HL-60/S4 (cell line): ENCODE measurements around the gene LEF1.

ENCODE experiments used
- in situ Hi-C: fragments of 300-500 bp; cut with MboI; formaldehyde crosslinking; loops from 2 replicates; pipeline ENCODE4 v1.14.3; 2022; ENCODE audit warnings: low sequenced_read_pairs

The LEF1 gene

DNA sequence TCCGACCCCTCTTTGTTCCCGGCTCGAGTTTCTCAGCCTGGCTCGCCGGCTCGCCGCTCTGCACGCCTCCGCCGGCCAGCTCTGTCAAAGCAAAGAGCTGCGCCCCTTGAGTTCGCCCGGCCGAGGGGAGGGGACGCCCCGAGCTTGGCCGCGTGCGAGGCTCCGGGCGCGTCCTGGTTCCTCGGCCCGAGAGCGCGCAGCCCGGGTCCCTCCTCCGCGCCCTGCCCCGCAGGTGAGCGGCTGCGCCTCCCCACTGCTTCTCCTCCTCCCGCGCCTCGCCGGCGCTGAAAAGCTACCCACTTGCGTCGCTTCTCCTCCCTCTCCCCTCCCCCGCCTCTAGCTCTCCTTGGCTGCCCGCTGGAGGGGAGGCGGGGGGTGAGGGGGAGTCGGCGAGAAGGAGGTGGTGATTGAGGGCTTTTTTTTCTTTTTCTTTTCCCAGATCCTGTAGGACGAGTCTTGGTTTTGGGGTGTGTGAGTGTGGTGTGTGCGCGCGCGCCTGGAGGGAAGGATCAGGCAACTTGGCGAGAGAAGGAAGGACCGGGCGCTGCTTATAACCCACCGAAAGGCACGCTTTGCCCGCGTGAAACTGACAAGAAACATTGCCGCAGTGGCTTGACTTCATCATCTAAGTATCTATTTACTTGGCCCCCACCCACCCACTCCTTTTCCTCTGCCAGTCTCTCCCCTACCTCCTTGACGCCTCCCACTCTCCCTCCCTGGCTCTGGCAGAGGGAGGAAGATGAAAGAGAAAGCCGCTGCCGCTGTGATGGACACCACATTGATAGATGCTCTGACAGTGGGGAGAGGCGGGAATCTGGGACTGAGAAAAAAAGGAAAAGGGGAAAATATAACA lies at the start of gene LEF1:
LEF1 (minus strand) TSS at position 262 of the 853 bp plus-strand sequence. CDS start 1,165 bp downstream, outside the sequence.
- in situ Hi-C loops, result no loop called here

DNA sequence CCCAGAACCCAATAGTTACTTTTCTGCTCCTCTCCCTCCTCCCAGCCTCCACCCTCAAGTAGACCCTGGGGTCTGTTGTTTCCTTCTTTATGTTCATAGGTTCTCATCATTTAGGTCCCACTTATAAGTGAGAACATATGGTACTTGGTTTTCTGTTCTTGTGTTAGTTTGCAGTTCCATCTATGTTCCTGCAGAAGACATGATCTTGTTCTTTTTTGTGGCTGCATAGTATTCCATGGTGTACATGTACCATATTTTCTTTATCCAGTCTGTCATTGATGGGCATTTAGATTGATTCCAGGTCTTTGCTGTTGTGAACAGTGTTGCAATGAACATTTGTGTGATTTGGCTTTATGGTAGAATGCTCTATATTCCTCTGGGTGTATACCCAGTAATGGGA lies 47.8 kb upstream of the LEF1 start:
- in situ Hi-C loops, result no loop called here

DNA sequence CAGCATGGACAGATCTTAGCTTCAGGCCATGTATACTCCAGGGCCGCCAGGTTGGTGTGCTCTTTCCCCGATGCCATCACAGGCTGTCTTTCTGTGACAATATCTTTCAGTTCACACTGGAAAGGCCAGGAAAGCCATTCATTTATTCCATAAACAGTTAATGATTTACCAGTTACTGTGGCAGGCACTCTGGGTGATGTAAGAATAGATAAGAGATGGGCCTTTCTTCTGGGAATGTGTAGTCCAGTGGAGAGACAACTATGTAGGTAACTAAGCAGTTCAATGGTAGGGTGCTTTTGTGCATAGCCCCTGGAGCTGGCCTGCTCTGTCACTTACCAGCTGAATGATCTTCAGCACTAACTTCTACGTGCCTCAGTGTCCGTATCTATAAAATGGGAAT lies 46.3 kb upstream of the LEF1 start:
- in situ Hi-C loops, result no loop called here

DNA sequence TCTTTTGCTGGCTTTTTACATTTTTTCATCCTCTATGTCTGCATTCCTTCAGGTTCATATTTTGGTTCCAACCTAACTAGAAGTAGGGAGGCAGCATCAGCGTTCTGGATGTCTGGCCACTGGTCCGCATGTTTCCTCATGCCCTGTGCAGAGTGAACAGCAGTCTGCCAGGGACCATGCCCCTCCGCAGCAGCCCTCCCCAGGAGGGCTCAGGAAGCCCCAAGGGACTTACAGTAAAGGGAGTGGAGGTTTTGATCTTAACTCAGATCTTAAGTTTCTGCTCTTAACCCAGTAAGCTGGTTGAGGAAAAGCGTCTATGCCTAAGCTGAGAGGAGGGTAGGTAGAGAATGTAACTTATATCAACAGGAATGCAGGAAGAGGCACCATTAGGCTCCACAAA lies 45.0 kb upstream of the LEF1 start:
- in situ Hi-C loops, result no loop called here

DNA sequence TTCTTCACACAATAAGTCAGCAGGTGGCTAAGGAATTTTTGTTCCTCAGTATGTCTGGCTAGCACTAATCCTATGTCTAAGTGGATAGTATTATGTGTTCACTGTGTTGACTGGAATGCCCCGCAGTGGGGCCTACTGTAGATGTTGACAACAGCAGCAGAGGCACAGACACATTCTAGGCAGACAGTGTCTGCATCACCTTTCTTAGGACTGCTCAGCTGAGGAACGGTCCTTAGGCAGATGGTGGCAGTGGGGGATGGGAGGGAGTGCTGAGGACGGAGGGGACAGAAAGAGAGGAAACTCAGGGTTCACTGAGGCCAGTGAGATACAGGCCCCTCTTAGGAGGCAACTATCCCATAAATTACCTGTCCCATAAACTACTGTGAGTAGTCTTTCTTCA lies 44.6 kb upstream of the LEF1 start:
- in situ Hi-C loops, result no loop called here

DNA sequence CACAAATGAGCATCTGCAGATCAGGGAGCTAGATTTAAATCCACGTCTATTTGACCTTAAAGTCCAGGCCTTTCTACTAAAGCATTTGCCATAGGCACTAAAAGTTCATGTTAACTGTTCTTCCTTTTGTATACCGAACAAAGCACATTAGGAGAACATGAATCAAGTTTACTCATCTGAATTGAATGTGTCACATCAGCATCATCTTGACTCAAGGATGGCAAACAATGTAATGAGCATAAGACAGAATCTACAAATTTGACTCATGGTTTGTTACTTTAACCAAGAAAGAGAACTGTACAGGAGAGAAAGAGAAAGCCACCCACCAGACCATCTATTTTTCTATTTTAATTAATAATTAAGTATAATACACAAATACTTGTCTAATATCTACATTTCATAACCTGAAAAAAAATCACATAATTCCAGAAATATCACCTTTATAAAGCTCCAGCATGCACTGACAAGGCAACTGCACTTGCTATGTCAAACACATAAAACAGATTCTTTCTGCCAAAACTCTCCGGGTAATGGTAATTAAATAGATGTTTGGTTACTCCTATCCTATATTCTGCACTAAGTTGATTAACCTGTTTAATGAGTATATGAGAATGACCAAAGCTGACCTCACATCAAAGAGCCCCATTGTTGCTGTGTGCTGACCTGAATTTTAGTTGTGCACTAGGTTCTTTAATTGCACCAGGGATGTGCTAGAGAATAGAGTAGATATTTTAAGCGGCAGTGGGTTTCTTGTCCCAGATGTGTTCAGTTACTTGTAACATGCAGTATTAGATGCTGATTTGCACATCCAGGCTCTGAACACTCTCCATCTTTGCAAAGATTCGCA lies 42.5 kb upstream of the LEF1 start:
- in situ Hi-C loops, result no loop called here

DNA sequence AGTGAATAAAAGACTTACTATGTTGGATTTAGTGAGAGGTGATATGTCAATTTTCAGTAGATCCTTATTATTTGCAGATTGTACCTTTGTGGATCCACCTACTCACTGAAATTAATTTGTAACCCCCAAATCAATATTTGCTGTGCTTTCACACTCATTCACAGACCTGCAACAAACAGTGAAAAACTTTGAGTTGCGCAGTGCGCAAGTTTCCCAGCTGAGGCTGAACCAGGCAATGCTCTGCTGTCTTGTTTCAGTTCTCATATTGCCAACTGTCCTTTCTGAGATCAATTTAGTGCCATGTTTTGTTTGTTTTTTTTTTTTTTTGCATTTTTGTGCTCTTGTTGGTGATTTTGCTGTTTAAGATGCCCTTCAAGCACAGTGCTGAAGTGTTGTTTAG lies 40.8 kb upstream of the LEF1 start:
- in situ Hi-C loops, result no loop called here

DNA sequence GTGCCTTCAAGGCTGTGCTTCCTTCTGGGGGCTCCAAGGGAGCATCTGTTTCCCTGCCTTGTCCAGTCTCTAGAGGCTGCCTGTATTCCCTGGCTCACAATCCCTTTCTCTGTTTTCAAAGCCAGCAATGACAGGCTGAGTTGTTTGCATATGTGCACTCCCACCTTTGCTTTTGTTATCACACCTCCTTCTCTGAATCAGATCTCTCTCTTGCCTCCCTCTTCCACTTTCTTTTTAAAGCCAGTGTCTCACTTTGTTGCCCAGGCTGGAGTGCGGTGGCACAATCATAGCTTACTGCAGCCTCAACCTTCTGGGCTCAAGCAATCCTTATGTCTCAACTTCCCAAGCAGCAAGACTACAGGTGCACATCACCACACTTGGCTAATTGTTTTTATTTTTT lies 37.1 kb upstream of the LEF1 start:
- in situ Hi-C loops, result no loop called here

DNA sequence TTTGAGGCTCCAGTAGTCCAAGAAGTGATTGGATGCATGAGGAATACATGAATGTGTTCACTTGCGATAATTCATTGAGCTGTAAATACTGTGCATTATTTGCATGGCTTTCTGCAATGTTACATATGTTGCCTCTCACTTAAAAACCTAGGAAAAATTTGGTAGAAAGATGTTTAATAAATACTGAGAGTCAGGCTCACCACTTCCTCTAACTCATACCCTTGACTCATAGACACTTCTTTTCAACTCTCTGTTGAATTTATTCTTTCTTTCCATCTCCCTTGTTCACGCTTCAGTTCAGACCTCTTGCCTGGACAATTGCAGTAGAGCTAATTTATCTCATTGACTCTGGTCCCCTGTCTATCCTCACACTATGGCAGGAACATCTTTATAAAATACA lies 35.8 kb upstream of the LEF1 start:
- in situ Hi-C loops, result no loop called here

DNA sequence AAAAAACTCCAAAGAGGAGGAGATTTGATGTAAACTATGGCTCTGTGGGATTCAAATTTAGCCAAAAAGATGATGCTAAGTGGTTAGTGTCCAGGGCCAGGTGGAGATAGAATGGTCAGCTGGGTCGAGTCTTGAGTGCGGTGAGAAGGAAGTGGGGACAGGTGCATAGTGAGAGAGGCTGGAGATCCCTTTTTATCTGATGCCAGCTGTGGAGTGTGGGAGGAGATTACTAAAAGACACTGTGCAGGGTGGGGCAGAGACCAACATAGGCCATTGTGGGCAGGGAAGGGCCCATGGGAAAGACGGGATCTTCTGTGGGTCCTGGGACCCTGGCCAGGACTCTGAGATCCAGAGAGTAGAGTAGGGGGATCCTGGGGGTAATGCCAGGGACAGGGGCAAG lies 34.6 kb upstream of the LEF1 start:
- in situ Hi-C loops, result no loop called here

DNA sequence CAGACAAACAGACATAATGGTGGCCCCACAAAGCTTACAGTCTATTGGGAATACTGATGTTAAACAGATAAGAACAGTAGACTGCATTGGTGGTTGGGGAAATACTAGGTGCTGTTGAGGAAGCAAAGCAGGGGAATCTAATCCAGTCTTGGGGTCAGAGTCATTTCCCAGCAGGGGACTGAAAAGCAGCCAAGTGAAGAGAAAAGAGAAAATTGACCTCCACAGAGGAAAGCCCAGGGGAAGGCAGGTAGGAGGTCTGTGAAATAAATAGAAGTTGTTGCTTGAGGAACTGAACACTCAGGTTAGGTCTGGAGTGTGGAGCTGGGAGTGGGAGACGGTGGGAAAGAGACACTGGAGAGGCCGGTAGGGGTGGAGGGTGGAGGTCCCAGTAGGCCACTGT lies 33.0 kb upstream of the LEF1 start:
- in situ Hi-C loops, result no loop called here

DNA sequence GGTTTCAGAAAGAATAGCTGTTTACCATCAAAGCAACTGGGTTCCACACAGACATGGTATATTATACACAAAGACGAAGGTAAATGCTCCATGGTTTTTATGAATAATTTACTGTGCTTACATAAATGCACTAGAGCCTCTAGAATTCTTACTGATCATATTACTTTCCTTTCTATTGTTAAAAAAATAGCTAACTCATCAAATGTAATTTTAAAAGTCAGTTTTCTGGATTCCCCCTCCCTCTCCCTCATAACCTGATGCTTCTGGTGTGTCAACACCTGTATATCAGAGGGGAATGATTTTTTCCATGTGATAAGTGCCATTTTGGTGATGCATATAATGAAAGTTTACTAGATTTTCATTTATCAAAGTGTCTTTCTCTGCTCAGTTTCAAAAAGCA lies 31.1 kb upstream of the LEF1 start:
- in situ Hi-C loops, result no loop called here

DNA sequence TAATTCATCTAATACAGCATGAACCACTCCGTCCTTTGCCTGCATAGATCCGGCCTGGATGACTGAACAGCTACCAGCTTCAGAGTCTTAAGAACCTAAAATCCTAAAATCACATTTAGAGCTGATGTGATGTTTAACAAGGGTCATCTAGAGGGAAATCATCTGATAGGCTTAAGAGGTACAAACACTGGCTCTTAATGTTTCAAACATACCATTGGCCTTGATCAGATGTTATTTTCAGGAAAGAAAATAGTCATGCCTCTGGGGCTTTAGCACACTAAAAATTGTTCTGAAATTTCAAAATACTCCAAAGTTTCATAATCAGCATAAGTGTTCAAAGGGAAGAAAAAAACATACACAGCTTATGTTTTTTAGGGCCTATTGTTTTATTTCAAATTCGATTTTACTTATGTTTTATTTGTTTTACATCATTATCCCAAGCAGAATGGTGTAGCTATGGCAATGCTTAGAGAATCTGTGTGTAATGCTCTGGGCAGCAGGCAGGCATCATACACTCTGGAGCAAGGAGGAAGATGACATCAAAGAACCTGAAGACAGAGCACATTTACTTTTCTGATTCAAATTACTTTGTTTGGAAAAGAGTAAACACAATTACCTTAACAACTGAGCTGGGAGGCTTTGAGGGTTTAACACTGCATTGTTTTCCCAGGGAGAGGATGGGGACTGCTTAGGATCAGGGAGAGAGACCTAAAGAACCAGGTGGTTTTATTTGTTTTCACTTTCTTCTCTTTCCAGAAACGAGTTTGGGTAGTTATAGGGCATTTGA lies 25.3 kb upstream of the LEF1 start:
- in situ Hi-C loops, result no loop called here

DNA sequence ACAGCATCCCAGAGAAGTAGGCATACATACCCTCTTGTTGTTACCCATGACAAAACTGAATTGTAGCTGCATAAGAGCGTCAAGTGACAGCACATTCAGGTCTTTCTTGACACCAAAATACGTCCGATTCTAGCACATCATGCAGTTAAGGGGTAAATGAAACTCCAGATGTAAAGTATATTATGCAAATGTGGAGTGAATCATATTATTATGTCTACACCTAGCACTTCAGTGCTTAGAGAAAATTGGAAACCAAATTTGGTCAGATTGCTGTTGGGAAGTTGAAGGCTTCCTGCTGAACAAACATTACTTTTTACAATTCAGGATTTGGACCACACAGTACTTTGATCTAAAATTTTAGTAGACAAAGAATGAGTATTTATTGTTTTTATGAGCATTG lies 24.2 kb upstream of the LEF1 start:
- in situ Hi-C loops, result no loop called here

DNA sequence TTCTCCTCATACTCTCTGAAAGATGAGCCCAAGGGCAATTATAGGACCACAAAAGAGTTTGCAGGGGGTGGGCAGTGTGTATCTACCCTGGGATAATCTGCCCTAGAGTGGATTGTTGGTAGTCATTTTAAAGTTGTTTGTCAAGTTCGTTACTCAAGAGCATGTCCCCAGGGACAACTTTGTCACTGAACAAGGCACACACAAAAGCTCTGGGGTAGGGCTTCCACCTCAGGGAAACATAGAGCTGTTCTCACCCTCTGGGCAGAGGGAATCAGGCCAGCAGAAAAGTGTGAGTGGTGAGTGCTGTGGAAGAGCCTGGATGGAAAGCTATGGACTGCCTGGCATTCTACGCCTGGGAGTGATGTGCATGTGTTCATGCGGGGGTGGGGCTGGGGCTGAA lies 23.3 kb upstream of the LEF1 start:
- in situ Hi-C loops, result no loop called here

DNA sequence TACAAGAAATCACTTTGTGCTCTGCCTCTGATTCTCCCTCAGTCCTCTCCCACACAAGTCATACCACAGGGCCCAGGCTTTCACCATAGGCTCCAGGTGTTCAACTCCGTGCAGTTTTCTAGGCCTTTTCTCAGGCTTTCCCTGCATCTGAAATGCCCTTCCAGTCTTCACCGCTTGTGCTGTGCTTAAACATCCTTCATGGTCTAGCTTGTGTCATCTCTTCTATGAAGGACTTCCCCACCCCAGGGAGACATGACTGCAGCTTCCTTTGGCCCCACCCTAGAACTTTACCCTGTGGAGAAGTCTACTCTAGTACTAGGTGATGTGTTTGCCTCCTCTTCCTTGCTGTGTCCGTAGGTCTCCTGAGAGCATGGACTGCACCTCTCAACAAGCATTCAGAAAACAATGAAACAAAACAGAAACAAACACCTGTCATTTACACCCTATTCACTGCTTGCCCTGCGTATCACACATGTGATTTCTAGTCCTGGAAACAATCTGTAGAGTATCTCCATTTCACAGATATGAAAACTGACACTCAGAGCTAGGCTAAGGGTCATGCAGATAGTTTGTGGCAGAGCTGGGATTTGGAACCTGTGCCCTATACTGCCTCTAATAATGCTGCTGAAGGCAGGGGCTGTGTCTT lies 22.7 kb upstream of the LEF1 start:
- in situ Hi-C loops, result no loop called here

DNA sequence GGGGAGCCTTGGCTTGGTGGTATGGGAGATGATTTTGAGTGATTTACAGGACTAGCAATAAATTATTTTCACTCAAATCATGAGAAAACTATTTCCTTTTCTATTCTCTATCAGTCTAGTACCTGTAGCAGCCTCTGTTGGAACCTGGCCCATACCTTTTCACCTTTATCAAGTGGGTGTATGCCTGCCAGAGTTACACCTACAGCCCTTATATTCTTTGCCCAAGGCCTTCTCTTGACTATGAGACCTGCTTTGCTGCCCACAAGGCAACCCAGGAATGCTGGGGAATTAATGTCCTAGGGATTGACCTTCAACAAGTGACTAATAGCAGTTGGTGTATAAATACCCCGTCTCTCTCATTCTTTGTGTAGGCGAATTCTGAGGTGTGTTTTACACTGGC lies 20.0 kb upstream of the LEF1 start:
- in situ Hi-C loops, result no loop called here

DNA sequence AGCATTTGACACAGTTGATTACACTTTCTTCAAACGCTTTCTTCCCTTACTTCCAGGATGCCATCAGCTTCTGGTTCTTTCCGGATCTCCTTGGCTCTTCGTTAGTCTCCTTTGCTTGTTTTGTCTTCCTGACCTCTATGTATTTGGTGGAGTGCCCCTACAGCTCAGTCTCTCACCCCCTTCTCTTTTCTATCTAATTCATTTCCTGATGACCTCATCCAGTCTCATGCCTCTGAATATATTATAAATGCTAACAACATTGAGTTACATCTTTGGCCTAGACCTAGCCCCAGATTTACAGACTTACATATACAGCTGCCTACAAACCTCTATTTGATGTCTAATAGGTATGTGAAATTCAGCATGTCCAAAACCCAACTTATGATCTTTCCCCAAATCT lies 16.5 kb upstream of the LEF1 start:
- in situ Hi-C loops, result no loop called here

DNA sequence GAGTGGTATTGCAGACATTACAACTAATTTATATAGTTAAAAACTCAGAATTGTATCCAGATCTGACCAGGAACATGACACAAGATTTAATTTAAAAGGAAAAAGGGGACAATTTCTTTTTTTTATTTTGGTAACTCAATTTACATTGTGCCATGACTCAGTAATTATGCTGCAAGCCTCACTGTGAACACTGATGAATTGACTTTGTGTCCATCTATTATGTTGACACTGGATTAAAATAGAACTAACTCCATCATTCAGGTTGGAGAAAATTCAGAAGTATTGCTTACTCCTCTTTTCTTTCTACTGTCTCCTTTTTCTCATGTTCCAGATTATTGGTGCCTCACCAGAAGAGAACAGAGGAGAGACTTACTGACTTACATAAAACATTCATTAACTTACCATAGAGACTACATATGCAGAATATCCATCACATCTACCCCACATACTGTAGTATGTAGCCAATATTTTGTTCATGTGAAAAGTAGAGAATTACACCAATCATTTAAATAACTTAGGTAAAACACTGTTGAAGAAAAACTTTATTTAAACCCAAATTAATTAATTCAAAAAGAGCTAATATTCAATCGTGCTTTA lies 15.8 kb upstream of the LEF1 start:
- in situ Hi-C loops, result no loop called here

DNA sequence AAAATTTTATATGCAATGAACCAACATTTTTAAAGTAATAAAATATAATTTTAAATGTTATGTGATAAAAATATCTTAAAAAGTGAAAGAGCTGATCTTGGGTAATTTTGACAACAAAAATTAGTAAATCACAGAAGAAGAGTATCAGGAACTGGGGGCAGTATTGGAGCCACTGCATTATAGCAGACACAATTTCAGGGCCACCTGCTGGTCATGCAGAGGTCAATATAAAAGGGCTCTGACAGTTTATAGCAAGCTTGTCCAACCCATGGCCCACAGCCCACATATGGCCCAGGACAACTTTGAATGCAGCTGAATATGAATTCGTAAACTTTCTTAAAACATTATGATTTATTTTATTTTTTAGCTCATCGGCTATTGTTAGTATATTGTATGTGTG lies 13.0 kb upstream of the LEF1 start:
- in situ Hi-C loops, result no loop called here

DNA sequence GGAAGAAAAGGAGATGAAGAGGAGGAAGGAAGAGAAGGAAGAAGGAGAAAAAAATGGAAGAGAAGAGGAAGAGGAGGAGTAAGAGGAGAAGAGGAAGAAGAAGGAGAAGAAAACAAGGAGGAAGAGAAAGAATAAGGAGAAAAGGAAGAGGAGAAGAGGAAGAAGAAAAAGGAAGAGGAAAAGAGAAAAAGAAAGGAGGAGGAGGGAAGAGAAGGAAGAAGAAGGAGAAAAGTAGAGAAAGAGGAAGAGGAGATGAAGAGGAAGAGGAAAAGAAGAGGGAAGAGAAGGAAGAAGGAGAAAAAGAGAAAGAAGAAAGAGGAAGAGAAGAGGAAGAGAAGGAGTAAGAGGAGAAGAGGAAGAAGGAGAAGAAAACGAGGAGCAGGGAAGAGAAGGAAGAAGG lies 11.8 kb upstream of the LEF1 start:
- in situ Hi-C loops, result no loop called here
